GM18499 (cell line): ENCODE results near the gene TNFSF9.
"Not testable (repeated sequence)": the region's sequence is repeated elsewhere in the genome, so short reads cannot be mapped to it uniquely, and the experiment has no call there.

ENCODE experiments used
- ATAC-seq: cut with Tn5 transposase; IDR thresholded peaks from one replicate; pipeline ENCODE4 v1.9.1; 2021; ENCODE audit warnings: moderate number of reproducible peaks; ENCODE audit not compliant: insufficient read depth, unreplicated experiment

TNFSF9 gene

GRCh38 chr19:6568010-6568526 is 37.2 kb downstream of the TNFSF9 start:
- ATAC-seq: no peak

- ATAC-seq: no peak
Observed at GRCh38 chr19:6568816-6569215, 38.0 kb downstream of the TNFSF9 start.

GRCh38 chr19:6570764-6571163 is 39.9 kb downstream of the TNFSF9 start:
- ATAC-seq: no peak

- no peak for ATAC-seq
Observed at GRCh38 chr19:6571167-6571566, 40.3 kb downstream of the TNFSF9 start.

GRCh38 chr19:6572217-6572616 is 41.4 kb downstream of the TNFSF9 start:
- no peak for ATAC-seq

GRCh38 chr19:6573350-6573749 is 42.5 kb downstream of the TNFSF9 start:
- no peak for ATAC-seq

- no peak for ATAC-seq
Observed at GRCh38 chr19:6576869-6577475, 46.1 kb downstream of the TNFSF9 start.

GRCh38 chr19:6577476-6578125 is 46.8 kb downstream of the TNFSF9 start:
- peak; percentile 54 for ATAC-seq

GRCh38 chr19:6579450-6580178 is 48.8 kb downstream of the TNFSF9 start:
- no peak for ATAC-seq

GRCh38 chr19:6580313-6580712 is 49.5 kb downstream of the TNFSF9 start:
- ATAC-seq: no peak

GRCh38 chr19:6582515-6583484 is 52.0 kb downstream of the TNFSF9 start:
- not testable (repeated sequence) for ATAC-seq
